Measurements from ENCODE around the gene ARF3. TPM values are rescaled to one million over a fixed set of nuclear protein-coding genes. Genes with fewer than 3 reads are reported as not detected.

ARF3 gene
- total RNA-seq, 1 donor from 2014 or later = 155 TPM

DNA sequence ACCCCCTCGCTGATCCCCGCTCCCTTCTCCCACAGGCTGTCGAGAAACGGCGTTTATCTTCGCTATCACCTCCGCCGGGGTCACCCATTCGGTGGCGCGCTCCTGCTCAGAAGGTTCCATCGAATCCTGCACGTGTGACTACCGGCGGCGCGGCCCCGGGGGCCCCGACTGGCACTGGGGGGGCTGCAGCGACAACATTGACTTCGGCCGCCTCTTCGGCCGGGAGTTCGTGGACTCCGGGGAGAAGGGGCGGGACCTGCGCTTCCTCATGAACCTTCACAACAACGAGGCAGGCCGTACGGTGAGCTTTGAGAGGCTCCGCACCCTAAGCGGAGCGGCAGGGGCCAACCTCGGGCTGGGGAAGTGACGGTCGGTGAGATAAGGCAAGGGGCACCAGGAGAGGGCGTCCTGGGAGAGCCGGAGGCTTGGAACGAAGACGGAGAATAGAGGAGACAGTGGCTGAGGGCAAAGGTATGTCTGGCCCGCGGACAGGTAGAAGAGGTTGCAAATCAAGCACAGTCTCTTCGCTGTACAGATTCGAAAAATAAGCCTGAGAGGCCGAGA is 23.2 kb upstream of the ARF3 start:
- Histone ChIP-seq H3K36me3 (no peaks in the 10 kb centered on the region), H3K9me3 (no peaks in the 10 kb centered on the region), H3K4me1 (peaks cover 44% of the 10 kb centered on the region), H3K4me3 (peak overlapping the region; percentile 51), H3K27me3 (ENCODE audit: low read depth) (peaks cover 95% of the 10 kb centered on the region), H3K27ac (no peak overlapping the region)
- TF ChIP-seq, protein P1, sequence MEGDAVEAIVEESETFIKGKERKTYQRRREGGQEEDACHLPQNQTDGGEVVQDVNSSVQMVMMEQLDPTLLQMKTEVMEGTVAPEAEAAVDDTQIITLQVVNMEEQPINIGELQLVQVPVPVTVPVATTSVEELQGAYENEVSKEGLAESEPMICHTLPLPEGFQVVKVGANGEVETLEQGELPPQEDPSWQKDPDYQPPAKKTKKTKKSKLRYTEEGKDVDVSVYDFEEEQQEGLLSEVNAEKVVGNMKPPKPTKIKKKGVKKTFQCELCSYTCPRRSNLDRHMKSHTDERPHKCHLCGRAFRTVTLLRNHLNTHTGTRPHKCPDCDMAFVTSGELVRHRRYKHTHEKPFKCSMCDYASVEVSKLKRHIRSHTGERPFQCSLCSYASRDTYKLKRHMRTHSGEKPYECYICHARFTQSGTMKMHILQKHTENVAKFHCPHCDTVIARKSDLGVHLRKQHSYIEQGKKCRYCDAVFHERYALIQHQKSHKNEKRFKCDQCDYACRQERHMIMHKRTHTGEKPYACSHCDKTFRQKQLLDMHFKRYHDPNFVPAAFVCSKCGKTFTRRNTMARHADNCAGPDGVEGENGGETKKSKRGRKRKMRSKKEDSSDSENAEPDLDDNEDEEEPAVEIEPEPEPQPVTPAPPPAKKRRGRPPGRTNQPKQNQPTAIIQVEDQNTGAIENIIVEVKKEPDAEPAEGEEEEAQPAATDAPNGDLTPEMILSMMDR (IDR thresholded peaks at IDR 0.05) = no peak
- DNase-seq (peak; percentile 58), ATAC-seq (peak; percentile 4 to 24)
- intact Hi-C loops (cut with DNase I) = no loop called here

DNA sequence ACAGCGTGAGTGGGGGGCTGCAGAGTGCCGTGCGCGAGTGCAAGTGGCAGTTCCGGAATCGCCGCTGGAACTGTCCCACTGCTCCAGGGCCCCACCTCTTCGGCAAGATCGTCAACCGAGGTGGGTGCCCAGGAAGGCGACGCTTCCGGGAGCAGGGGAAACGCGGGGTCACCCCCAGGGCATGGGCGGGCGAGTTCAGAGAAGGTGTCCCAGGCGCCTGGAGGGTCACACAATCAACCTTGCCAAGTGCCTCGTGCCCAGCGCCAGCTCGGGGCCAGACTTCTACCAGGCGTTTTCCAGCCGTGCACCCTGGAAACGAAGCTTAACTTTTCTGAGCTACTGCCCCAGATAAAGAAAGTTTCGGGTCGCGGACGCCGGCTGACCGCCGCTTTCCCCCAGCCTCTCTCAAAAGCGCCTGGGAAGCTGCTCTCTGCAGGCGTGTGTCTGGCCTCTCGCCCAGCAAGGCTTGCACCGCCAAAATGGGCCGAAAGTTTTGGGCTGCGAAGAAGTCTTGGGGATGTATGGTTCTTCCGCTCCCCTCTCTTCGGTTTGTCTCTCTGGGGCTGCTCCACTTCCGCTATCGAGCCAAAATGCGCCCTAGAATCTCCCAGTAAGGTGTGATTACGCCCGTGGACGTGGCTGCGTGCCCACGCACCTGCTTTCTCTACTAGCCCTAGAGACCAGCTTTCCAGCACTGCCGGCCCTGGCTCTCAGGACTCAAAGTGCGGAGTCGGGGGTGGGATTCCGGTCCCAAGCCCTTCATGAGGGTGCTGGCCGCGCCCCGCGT is 22.5 kb upstream of the ARF3 start:
- DNase-seq = no peak
- H3K27ac ChIP-seq = no peak overlapping the region
- TF ChIP-seq, protein P1 (IDR thresholded peaks at IDR 0.05) = no peak
- H3K4me1 ChIP-seq = peaks cover 44% of the 10 kb centered on the region
- H3K4me3 ChIP-seq = peak overlapping the region; percentile 51
- peaks cover 93% of the 10 kb centered on the region for H3K27me3 ChIP-seq (ENCODE audit: low read depth)
- no peaks in the 10 kb centered on the region for H3K9me3 ChIP-seq
- peak; percentile 6 to 19 for ATAC-seq
- intact Hi-C loops (cut with DNase I) = no loop called here
- no peaks in the 10 kb centered on the region for H3K36me3 ChIP-seq

DNA sequence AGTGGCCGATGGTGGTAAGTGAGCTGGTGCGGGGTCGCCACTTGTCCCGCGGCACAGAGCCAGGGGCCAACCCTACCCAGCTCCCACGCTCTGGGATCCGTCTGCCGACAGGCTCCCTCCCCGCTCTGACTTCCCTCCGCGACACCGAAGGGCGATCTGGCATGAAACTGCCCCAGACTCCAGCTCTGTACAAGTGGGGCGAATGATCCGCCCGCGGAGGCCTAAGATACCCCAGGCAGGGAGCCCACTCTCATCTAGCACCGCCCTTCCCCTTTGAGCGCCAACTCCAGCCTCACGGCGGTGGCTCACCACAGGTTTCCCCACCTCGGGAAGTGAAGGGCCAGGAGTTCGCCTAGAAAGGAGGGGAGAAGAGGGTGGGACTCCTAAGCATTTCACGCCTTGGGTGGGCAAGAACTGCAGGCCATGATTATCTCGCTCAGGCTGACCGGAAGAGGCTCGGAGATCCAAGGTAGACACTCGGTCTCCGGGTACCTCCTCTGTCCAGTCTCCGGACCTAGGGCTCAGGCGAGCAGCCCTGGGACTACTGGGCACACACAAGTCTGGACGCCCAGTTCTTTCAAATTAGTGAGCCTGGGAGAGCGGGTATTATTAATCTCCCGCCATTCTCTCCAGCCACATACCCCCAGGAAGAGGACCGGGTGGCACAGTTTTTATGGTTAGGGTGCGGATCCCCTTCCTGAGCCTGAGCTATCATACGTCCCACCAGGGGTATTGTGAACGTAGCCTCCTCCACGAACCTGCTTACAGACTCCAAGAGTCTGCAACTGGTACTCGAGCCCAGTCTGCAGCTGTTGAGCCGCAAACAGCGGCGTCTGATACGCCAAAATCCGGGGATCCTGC is 21.7 kb upstream of the ARF3 start:
- H3K36me3 ChIP-seq = no peaks in the 10 kb centered on the region
- no peaks in the 10 kb centered on the region for H3K9me3 ChIP-seq
- intact Hi-C loops (cut with DNase I) = no loop called here
- peaks cover 92% of the 10 kb centered on the region for H3K27me3 ChIP-seq (ENCODE audit: low read depth)
- TF ChIP-seq, protein P1 (IDR thresholded peaks at IDR 0.05) = no peak
- H3K4me3 ChIP-seq = peak overlapping the region; percentile 51
- no peak for DNase-seq
- peaks cover 44% of the 10 kb centered on the region for H3K4me1 ChIP-seq
- ATAC-seq = peak; percentile 1 to 6
- no peak overlapping the region for H3K27ac ChIP-seq

DNA sequence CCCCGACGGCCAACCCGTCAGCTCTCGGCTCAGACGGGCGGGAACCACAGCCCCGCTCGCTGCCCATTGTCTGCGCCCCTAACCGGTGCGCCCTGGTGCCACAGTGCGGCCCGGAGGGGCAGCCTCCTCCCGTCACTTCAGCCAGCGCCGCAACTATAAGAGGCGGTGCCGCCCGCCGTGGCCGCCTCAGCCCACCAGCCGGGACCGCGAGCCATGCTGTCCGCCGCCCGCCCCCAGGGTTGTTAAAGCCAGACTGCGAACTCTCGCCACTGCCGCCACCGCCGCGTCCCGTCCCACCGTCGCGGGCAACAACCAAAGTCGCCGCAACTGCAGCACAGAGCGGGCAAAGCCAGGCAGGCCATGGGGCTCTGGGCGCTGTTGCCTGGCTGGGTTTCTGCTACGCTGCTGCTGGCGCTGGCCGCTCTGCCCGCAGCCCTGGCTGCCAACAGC is 21.0 kb upstream of the ARF3 start, which contains the start of gene WNT1:
Gene WNT1, plus strand, starts transcription at position 32 of the 450 bp plus-strand sequence. Its CDS starts 329 bp downstream, at position 361.
- H3K4me3 ChIP-seq = peak within 1 kb of the TSS; percentile 51
- ATAC-seq (peak; percentile 1 to 23), DNase-seq (no peak)

More for the DNA sequence above, 21.0 kb upstream of the ARF3 start, which contains the start of gene WNT1:
- TF ChIP-seq, protein P1 (IDR thresholded peaks at IDR 0.05) = peak; percentile 31
- H3K4me1 ChIP-seq = peaks cover 44% of the 10 kb centered on the region
- H3K36me3 ChIP-seq = no peaks in the 10 kb centered on the region
- no peak within 1 kb of the TSS for H3K27ac ChIP-seq
- H3K27me3 ChIP-seq (ENCODE audit: low read depth) = peaks cover 92% of the 10 kb centered on the region
- H3K9me3 ChIP-seq = no peaks in the 10 kb centered on the region
- intact Hi-C loops (cut with DNase I) = no loop called here

Measured in lower lobe of right lung (tissue), 2 donors.